ENCODE data around the gene IL1B.

- no peak for TF ChIP-seq CTCF (IDR thresholded peaks at IDR 0.05)
- TF ChIP-seq POLR2AphosphoS5 (IDR thresholded peaks at IDR 0.05): no peak
- no peak for TF ChIP-seq POLR2A (IDR thresholded peaks at IDR 0.05)
- TF ChIP-seq EP300 (IDR thresholded peaks at IDR 0.05): no peak
Observed at GRCh38 chr2:112827604-112828185, 8.9 kb downstream of the IL1B start.
